HFF-Myc (cell line): ENCODE results near the gene C16orf86.
A peak's percentile ranks its signal among the peaks of the same experiment; 100 is the strongest.

Experiments
- DNase-seq: peaks from one replicate; pipeline ENCODE4 v3.0.0-alpha.2; 2011; ENCODE audit warnings: low read depth; ENCODE audit errors: extremely low read depth
- H3K4me3 ChIP-seq: replicated peaks from 2 replicates; pipeline ENCODE4 v1.5.1; 2011; ENCODE audit warnings: low read depth, mild to moderate bottlenecking, control low read depth, low read length
- CTCF ChIP-seq: IDR thresholded peaks from 2 replicates; pipeline ENCODE4 v1.5.1; 2012; ENCODE audit warnings: mild to moderate bottlenecking, low read depth, low read length, control low read depth; ENCODE audit errors: missing control alignments

C16orf86 gene

GRCh38 chr16:67672739-67673662, 6.4 kb downstream of the C16orf86 start:
- no peak overlapping the region for H3K4me3 ChIP-seq
- peak; percentile 87 for TF ChIP-seq CTCF
- no peak for DNase-seq

GRCh38 chr16:67673712-67674580, 7.3 kb downstream of the C16orf86 start:
- no peak for DNase-seq
- no peak overlapping the region for H3K4me3 ChIP-seq
- no peak for TF ChIP-seq CTCF

GRCh38 chr16:67674851-67675578, 8.4 kb downstream of the C16orf86 start:
- H3K4me3 ChIP-seq, result no peak overlapping the region
- no peak for DNase-seq
- TF ChIP-seq CTCF, result no peak

- no peak overlapping the region for H3K4me3 ChIP-seq
- DNase-seq, result no peak
- TF ChIP-seq CTCF, result no peak
Measured at GRCh38 chr16:67675579-67675935, 8.9 kb downstream of the C16orf86 start.

GRCh38 chr16:67675999-67676398, 9.4 kb downstream of the C16orf86 start:
- no peak overlapping the region for H3K4me3 ChIP-seq
- no peak for DNase-seq
- no peak for TF ChIP-seq CTCF

- DNase-seq, result no peak
- no peak overlapping the region for H3K4me3 ChIP-seq
- no peak for TF ChIP-seq CTCF
Measured at GRCh38 chr16:67676516-67676915, 9.9 kb downstream of the C16orf86 start.
